Stimulated activated naive CD8-positive, alpha-beta T cell treated with anti-CD3 and anti-CD28 coated beads, Interleukin-15, Interleukin-2, amounts not matched to agents 100 ng/mL and 50 ng/mL, for 24 hours (primary cell): Measurements from ENCODE around the gene GLB1L3.

Experiments
- H3K27ac Mint-ChIP-seq: one replicate; pipeline ENCODE4 v1.8.0; 2021; ENCODE audit warnings: mild to moderate bottlenecking, mixed read lengths
- H3K27me3 Mint-ChIP-seq: one replicate; pipeline ENCODE4 v1.8.0; 2021; ENCODE audit warnings: mixed read lengths
- H3K36me3 Mint-ChIP-seq: one replicate; pipeline ENCODE4 v1.8.0; 2021; ENCODE audit warnings: low read depth, mixed read lengths
- H3K4me1 Mint-ChIP-seq: one replicate; pipeline ENCODE4 v1.8.0; 2021; ENCODE audit warnings: low read depth, mixed read lengths
- H3K4me3 Mint-ChIP-seq: one replicate; pipeline ENCODE4 v1.8.0; 2021; ENCODE audit warnings: mild to moderate bottlenecking, mixed read lengths
- H3K9me3 Mint-ChIP-seq: one replicate; pipeline ENCODE4 v1.8.0; 2021; ENCODE audit warnings: mixed read lengths

The GLB1L3 gene

GRCh38 chr11:134275534-134276395, at the start of gene GLB1L3:
Gene GLB1L3, plus strand, starts transcription at chr11:134276379. Its CDS starts 362 bp downstream, at chr11:134276741.
- H3K27ac Mint-ChIP-seq, result peak within 1 kb of the TSS; percentile 92

GRCh38 chr11:134226806-134227325, 49.3 kb upstream of the GLB1L3 start:
- Mint-ChIP-seq H3K27ac (no peak overlapping the region), H3K9me3 (no peaks in the 10 kb centered on the region), H3K36me3 (peaks cover 29% of the 10 kb centered on the region), H3K4me1 (peaks cover 81% of the 10 kb centered on the region), H3K4me3 (peak overlapping the region; percentile 95), H3K27me3 (no peaks in the 10 kb centered on the region)

More at GRCh38 chr11:134275534-134276395, at the start of gene GLB1L3:
- H3K4me1 Mint-ChIP-seq, result peaks cover 41% of the 10 kb centered on the region
- H3K4me3 Mint-ChIP-seq, result peak within 1 kb of the TSS; percentile 90
- peaks cover 7% of the 10 kb centered on the region for H3K36me3 Mint-ChIP-seq
- no peaks in the 10 kb centered on the region for H3K9me3 Mint-ChIP-seq
- peaks cover 31% of the 10 kb centered on the region for H3K27me3 Mint-ChIP-seq

- Mint-ChIP-seq H3K27me3 (no peaks in the 10 kb centered on the region), H3K4me1 (peaks cover 81% of the 10 kb centered on the region), H3K9me3 (no peaks in the 10 kb centered on the region), H3K36me3 (peaks cover 13% of the 10 kb centered on the region), H3K27ac (no peak overlapping the region), H3K4me3 (no peak overlapping the region)
Observed at GRCh38 chr11:134228625-134229024, 47.6 kb upstream of the GLB1L3 start.

GRCh38 chr11:134229126-134229790, 46.9 kb upstream of the GLB1L3 start:
- Mint-ChIP-seq H3K27me3 (no peaks in the 10 kb centered on the region), H3K9me3 (no peaks in the 10 kb centered on the region), H3K27ac (no peak overlapping the region), H3K4me3 (no peak overlapping the region), H3K36me3 (peaks cover 13% of the 10 kb centered on the region), H3K4me1 (peaks cover 76% of the 10 kb centered on the region)

GRCh38 chr11:134230339-134230738, 45.8 kb upstream of the GLB1L3 start:
- H3K36me3 Mint-ChIP-seq, result peaks cover 17% of the 10 kb centered on the region
- H3K4me3 Mint-ChIP-seq, result no peak overlapping the region
- H3K27me3 Mint-ChIP-seq, result no peaks in the 10 kb centered on the region
- no peaks in the 10 kb centered on the region for H3K9me3 Mint-ChIP-seq
- H3K4me1 Mint-ChIP-seq, result peaks cover 76% of the 10 kb centered on the region
- no peak overlapping the region for H3K27ac Mint-ChIP-seq

GRCh38 chr11:134231958-134232659, 44.1 kb upstream of the GLB1L3 start:
- Mint-ChIP-seq H3K27me3 (no peaks in the 10 kb centered on the region), H3K36me3 (peaks cover 24% of the 10 kb centered on the region), H3K27ac (peak overlapping the region; percentile 62), H3K9me3 (no peaks in the 10 kb centered on the region), H3K4me3 (no peak overlapping the region), H3K4me1 (peaks cover 59% of the 10 kb centered on the region)

GRCh38 chr11:134233729-134234179, 42.4 kb upstream of the GLB1L3 start:
- H3K4me3 Mint-ChIP-seq, result no peak overlapping the region
- no peak overlapping the region for H3K27ac Mint-ChIP-seq
- no peaks in the 10 kb centered on the region for H3K9me3 Mint-ChIP-seq
- H3K27me3 Mint-ChIP-seq, result no peaks in the 10 kb centered on the region
- H3K36me3 Mint-ChIP-seq, result peaks cover 29% of the 10 kb centered on the region
- peaks cover 43% of the 10 kb centered on the region for H3K4me1 Mint-ChIP-seq

GRCh38 chr11:134235399-134235798, 40.8 kb upstream of the GLB1L3 start:
- Mint-ChIP-seq H3K27me3 (no peaks in the 10 kb centered on the region), H3K4me1 (peaks cover 26% of the 10 kb centered on the region), H3K36me3 (peaks cover 27% of the 10 kb centered on the region), H3K27ac (no peak overlapping the region), H3K4me3 (no peak overlapping the region), H3K9me3 (no peaks in the 10 kb centered on the region)

GRCh38 chr11:134236834-134237556, 39.2 kb upstream of the GLB1L3 start:
- H3K36me3 Mint-ChIP-seq, result peaks cover 27% of the 10 kb centered on the region
- no peak overlapping the region for H3K4me3 Mint-ChIP-seq
- H3K27ac Mint-ChIP-seq, result no peak overlapping the region
- H3K9me3 Mint-ChIP-seq, result no peaks in the 10 kb centered on the region
- peaks cover 13% of the 10 kb centered on the region for H3K4me1 Mint-ChIP-seq
- H3K27me3 Mint-ChIP-seq, result no peaks in the 10 kb centered on the region

- H3K9me3 Mint-ChIP-seq, result no peaks in the 10 kb centered on the region
- H3K4me1 Mint-ChIP-seq, result peaks cover 8% of the 10 kb centered on the region
- H3K4me3 Mint-ChIP-seq, result no peak overlapping the region
- H3K27ac Mint-ChIP-seq, result no peak overlapping the region
- H3K36me3 Mint-ChIP-seq, result peaks cover 27% of the 10 kb centered on the region
- H3K27me3 Mint-ChIP-seq, result no peaks in the 10 kb centered on the region
Observed at GRCh38 chr11:134237557-134237922, 38.6 kb upstream of the GLB1L3 start.

GRCh38 chr11:134238956-134239355, 37.2 kb upstream of the GLB1L3 start:
- peaks cover 39% of the 10 kb centered on the region for H3K36me3 Mint-ChIP-seq

GRCh38 chr11:134240592-134240991, 35.6 kb upstream of the GLB1L3 start:
- no peaks in the 10 kb centered on the region for H3K27me3 Mint-ChIP-seq
- no peaks in the 10 kb centered on the region for H3K4me1 Mint-ChIP-seq
- H3K27ac Mint-ChIP-seq, result no peak overlapping the region
- H3K4me3 Mint-ChIP-seq, result no peak overlapping the region
- H3K9me3 Mint-ChIP-seq, result no peaks in the 10 kb centered on the region
- H3K36me3 Mint-ChIP-seq, result peaks cover 43% of the 10 kb centered on the region

More at GRCh38 chr11:134238956-134239355, 37.2 kb upstream of the GLB1L3 start:
- Mint-ChIP-seq H3K27me3 (no peaks in the 10 kb centered on the region), H3K4me3 (no peak overlapping the region), H3K9me3 (no peaks in the 10 kb centered on the region), H3K4me1 (no peaks in the 10 kb centered on the region), H3K27ac (no peak overlapping the region)

GRCh38 chr11:134242376-134242775, 33.8 kb upstream of the GLB1L3 start:
- H3K9me3 Mint-ChIP-seq, result no peaks in the 10 kb centered on the region
- H3K27ac Mint-ChIP-seq, result no peak overlapping the region
- H3K27me3 Mint-ChIP-seq, result no peaks in the 10 kb centered on the region
- H3K4me1 Mint-ChIP-seq, result no peaks in the 10 kb centered on the region
- H3K36me3 Mint-ChIP-seq, result peaks cover 42% of the 10 kb centered on the region
- H3K4me3 Mint-ChIP-seq, result no peak overlapping the region

- H3K27ac Mint-ChIP-seq, result no peak overlapping the region
- no peaks in the 10 kb centered on the region for H3K9me3 Mint-ChIP-seq
- H3K4me3 Mint-ChIP-seq, result no peak overlapping the region
- H3K4me1 Mint-ChIP-seq, result no peaks in the 10 kb centered on the region
- peaks cover 46% of the 10 kb centered on the region for H3K36me3 Mint-ChIP-seq
- no peaks in the 10 kb centered on the region for H3K27me3 Mint-ChIP-seq
Observed at GRCh38 chr11:134243913-134244312, 32.3 kb upstream of the GLB1L3 start.
